ENCODE data around the gene ADAMTS13.

The ADAMTS13 gene

DNA sequence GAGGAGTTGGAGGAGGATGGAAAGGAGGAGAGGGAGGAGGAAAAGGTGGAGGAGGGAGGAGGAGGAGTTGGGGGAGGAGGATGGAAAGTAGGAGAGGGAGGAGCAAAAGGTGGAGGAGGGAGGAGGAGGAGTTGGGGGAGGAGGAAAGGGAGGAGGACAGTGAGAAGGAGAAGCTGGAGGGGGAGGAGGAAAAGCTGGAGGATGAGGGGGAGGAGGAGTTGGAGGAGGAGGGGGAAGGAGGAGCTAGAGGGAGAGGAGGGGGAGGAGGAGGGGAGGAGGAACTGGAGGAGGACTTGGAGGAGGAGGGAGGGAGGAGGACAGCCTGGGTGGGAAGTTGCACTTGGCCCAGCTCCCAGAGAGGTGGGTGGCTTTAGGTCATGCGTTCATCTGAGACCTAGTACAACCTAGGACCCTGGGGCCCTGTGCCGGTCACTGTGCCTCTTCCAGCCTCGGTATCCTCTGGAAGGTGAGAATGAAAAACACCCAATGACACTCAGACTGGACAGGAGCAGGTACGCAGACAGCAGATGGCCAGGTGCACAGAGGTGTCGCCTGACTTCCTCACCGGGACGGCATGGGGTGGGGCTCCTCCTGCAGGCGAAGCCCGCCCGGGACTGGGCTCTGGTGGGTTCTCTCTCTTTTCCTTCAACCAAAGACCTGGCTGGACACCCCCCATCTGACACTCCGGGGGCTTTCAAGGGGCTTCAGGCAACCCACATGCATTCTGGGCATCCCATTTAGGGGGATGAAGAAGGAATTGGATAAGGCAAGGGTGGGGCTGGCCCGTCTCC is 68.9 kb downstream of the ADAMTS13 start:
- DNase-seq (ENCODE audit: low read depth): no peak

DNA sequence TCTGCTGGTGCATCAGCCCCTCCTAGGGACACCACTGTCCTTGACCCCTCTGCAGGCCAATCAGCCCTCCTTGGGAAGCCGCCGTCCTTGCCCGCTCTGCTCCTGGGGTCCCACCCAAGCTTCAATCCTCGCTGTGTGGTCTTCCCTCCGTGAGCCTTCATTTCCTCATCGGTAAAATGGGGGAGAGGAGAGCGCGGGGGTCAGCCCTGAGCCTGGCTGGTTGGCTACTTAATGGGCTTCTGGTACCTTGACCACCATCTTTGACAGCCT is 69.4 kb downstream of the ADAMTS13 start:
- no peak for DNase-seq (ENCODE audit: low read depth)

DNA sequence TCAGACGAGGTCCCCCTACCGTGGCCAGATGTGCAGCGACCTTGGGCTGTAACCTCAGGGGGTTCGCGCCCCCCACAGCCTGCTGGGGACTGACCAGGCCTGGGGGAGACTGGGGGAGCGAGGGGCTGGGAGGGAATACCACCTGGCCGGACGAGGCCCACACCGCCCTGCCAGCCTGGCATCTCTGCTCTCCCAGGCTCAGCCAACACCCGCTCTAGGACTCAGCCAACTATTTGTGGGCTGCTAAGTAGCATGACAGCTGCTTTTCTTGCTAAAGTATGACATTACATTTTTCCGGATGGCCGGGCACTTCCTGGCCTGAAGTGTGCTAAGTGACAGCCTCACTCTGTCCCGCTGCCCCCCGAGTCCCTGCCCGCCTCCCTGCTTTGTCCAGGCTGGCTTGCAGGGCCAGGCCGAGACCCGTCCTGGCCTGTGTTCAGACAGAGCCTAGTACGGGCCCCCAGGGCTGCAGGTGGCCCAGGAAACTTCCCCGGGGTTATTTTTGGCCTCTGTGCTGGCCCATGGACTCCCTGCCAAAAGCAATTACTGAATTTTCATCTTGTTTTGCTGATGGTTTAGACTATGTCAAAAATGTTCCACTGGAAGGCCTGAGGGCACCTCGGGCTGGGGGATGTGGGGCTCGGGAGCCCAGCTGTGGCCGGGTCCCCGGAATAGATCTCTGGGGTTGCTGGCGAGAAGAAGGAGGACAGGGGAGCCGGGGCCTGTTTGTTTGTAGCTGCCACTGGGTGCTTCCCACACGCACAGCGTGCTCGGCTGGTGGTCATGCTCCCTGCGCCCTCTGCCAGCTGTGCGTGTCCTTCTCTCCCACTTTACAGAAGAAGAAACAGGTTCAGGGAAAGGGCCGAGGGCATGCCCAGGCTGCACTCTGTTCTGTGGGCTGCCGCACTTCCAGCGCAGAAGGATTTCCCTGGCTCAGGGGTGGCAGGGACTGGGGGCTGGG is 70.2 kb downstream of the ADAMTS13 start:
- DNase-seq (ENCODE audit: low read depth): no peak

- DNase-seq (ENCODE audit: low read depth): no peak
These were observed 71.3 kb downstream of the ADAMTS13 start for GRCh38 chr9:133493428-133493827.

GRCh38 chr9:133493845-133494540 is 71.8 kb downstream of the ADAMTS13 start:
- no peak for DNase-seq (ENCODE audit: low read depth)

GRCh38 chr9:133494636-133495326 is 72.6 kb downstream of the ADAMTS13 start:
- no peak for DNase-seq (ENCODE audit: low read depth)

DNA sequence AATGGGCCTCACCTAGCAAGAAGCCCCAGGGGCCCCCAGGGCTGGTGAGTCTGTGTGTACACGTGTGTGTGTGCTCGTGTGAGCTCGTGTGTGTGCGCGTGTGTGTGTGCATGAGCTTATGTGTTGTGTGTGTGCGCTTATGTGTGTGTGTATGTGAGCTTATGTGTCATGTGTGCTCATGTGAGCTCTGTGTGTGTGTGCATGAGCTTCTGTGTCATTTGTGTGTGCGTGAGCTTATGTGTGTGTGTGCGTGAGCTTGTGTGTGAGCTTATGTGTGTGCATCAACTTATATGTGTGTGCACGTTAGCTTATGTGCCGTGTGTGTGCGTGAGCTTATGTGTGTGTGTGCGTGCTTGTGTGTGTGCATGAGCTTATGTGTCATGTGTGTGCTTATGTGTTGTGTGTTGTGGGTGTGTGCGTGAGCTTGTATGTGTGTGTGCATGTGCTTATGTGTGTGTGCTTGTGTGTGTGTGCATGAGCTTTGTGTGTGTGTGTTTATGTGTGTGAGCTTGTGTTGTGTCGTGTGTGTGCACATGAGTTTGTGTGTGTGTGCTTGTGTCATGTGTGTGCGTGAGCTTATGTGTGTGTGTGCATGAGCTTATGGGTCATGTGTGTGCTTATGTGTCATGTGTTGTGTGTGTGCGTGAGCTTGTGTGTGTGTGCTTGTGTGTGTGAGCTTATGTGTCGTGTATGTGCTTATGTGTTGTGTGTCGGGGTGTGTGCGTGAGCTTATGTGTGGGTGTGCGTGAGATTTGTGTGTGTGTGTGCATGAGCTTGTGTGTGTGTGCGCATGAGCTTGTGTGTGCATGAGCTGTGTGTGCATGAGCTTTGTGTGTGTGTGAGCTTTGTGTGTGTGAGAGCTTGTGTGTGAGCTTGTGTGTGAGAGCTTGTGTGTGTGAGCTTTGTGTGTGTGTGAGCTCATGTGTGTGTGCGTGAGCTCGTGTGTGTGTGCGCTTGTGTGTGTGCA is 73.4 kb downstream of the ADAMTS13 start:
- no peak for DNase-seq (ENCODE audit: low read depth)

DNA sequence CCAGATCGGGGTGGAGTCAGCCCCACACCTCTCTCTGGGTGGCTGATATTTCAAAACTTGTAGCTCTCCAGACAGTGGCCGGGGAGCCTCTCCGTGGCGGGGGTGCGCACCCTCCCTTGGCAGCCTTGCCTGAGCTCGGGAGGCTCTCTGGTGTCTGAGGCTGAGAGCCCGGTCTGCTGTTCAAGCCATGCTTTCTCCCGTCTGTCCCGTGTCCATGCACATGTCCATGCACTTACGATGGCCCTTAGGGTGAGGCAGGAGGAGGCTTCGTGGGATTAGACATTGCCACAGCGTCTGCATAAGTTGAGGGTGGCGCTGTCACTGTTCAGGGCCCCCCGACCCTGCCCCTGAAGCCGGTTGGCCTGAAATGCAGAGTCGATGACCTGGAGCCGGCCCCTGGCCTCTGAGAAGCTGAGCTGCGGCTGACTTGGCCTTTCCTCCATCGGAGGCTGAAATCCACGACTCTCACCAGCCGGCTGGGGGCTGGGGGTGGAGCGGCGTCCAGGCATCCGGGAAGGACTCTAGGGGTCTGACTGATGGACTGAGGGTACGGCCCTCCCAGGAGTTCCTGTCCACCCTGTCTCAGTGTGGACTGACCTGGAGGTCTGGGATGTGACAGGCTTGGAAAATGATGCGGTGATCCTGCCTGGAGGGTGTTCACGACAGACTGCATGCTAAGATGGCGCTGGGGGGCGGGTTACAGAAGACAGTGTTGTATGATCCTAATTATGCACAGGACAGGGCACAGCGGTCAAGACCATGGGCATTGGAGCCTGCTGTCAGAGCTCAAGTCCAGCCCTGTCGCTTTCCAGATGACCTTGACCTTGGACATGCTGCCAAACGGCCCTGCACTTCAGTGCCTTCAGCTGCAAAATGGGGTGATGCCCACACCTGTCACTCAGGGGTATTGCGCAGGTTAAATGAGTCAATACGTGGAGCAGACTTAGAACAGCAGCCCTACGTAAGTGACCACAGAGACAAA is 75.0 kb downstream of the ADAMTS13 start:
- no peak for DNase-seq (ENCODE audit: low read depth)

- DNase-seq (ENCODE audit: low read depth): no peak
These were observed 77.1 kb downstream of the ADAMTS13 start for GRCh38 chr9:133499132-133499891.

- DNase-seq (ENCODE audit: low read depth): no peak
These were observed 77.7 kb downstream of the ADAMTS13 start for GRCh38 chr9:133499892-133500270.

GRCh38 chr9:133502112-133502511 is 79.9 kb downstream of the ADAMTS13 start:
- no peak for DNase-seq (ENCODE audit: low read depth)

- DNase-seq (ENCODE audit: low read depth): no peak
These were observed 83.1 kb downstream of the ADAMTS13 start for GRCh38 chr9:133505186-133505830.

DNA sequence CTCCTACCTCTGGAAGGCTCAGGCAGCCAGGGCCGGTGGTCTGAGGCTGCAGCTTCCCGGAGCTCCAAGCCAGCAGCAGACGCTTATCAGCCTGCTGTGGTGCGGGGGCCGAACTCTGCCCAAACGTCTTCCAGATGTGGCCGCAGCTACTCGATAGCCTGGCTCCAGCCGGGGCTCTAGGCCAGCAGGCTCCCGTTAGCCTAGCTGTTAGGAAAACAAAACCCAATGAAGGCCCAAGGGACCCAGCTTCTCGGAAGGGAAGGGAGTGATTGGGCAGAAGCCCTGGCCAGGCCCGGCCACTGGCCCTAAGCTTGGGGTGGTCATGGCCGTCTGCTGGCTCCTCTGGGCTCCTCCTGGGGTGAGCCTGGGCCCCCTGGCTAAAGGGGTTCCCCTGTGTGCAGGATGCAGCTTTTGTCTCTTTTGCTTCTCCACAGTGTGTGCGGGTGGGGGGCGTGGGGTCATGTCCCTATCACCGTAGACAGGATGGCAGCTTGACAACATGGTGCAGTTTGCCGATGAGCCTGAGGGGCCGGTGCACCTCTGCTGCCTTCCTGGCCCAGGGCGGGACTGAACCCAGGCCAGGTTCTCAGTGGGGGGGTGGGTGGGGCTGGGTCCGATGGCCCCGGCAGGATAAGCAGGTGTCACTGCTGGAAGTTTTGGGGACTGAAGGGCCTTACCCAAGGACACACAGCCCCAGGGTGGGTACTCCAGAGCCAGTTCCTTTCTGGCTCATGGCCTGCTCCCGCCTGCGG is 83.9 kb downstream of the ADAMTS13 start:
- no peak for DNase-seq (ENCODE audit: low read depth)

GRCh38 chr9:133506653-133507038 is 84.5 kb downstream of the ADAMTS13 start:
- no peak for DNase-seq (ENCODE audit: low read depth)

DNA sequence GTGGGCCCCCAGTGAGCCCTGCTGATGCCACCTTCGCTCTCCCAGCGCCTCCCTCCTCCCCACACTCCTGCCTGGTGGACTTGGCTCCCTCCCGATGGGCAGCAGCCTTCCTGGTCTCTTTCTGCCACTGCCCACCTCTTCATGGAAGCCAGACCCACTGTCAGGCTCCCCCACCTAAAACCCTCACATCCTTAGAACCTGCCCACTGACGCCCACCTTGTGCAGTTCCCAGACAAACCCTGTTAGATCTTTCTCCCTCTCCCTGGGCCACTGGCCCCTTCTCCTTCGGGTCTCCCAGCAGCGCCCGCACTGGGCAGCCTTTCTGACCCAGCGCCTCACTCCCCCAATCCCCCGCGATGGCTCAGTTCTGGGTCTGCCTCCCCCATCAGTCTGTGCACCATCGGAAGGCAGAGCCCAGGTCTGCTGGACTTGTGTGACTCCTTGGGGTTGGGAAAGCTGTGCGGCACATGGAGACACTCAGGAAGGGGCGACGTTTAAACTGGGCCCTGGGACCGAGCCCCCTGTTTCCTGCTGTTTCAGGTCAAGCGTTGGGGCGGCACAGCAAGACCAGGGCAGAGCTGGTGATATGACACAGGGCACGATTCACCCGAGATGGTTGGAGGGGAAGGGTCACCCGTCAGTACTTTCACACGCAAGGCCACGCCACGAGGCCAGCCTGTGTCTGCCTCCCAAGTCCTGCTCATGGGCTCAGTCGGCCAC is 85.2 kb downstream of the ADAMTS13 start:
- no peak for DNase-seq (ENCODE audit: low read depth)

DNA sequence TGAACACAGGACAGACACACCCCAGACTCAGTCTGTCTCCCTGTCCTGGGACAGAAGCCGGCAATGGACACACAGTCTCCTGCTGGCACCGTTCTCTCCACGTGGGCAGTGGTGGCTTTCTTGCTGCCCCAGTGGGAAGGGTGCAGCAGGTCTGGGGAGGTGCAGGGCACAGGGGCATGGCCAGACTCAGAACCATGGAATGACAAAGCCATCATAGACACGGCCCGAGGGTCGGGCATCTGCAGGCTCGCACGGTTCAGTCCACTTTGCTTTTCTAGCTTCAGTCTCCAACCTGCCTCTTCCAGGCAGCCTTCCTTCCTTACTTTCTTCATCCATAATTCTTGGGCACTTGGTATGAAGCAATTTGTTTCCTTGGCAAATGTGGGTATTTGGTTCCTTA is 85.9 kb downstream of the ADAMTS13 start:
- DNase-seq (ENCODE audit: low read depth): no peak

All from non-pigmented ciliary epithelial cell (primary cell).